ENCODE measurements around the gene PGAP6.
"Not testable (repeated sequence)": the region's sequence is repeated elsewhere in the genome, so short reads cannot be mapped to it uniquely, and the experiment has no call there.

Gene PGAP6

DNA sequence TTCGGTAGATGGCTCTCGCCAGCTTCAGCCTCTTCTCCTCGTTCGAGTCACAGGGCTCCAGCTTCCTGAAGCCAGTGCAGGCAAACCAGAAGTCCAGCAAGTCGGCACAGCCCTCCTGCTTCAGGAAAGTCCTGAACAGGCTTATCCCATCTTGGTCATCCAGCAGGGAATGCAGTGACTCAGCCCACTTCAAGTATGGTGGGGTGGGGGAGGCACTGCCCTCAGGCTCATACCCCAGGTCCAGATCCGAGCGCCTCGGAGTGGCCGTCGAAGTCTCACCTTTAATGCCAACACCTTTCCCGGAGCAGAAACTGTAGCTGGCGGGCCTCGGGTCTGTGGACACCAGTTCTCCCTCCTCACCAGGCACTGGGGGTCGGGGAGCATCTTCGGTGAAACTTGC, 35.2 kb downstream of the PGAP6 start:
- DNase-seq, result no peak

DNA sequence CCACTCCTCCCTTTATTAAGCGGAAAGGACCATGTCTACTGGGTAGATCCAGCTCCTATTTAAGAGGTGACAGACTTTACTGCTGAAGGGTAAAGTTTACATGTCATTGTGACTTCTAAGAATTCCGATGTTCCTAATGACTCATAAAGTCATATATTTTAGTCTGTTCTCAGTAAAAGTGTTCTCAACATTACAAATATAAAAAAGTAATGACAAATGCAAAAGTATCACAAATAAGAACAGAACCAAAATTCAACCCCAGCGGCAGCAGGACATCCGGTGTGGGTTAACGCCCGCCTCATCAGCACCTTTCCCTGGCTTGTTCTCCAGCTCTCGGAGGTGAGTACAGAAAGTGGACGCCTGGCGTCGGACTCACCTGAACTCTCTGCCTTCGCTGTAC, 36.0 kb downstream of the PGAP6 start:
- no peak for DNase-seq

DNA sequence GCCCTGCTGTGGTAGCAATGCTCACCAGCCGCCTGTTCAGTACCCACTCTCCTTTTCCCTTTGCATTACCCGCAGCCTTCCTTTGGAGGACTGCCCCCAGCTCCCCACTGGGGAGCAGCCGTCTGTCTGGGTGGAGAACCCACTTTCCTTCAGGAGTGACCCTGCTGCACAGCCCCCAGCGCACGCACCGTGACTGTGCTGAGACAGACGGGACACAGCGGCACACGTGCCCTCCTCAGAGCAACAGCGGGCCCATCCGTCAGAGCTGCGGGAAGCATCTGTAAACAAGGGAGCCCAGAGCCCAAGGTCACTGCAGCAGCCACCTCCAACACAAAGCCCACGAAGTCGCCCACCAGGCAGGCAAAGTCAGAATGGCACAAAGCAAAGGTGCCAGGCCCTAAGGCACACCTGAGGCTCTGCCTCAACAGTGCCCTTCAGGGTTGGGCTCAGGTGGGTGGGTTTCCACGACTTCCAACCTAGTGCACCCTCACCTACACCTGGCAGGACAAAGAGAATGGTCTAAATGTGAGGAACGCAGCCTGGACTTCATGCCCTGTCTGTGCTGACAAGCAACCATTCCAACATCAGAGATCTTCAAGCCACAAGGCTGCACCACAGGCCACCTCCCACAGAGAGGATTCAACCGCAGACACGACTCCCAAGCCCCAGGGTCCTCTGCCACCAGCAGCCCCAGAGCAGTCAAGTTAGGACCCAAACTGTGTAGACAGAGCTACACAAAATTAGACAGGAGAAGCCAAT, 39.1 kb downstream of the PGAP6 start:
- no peak for DNase-seq

DNA sequence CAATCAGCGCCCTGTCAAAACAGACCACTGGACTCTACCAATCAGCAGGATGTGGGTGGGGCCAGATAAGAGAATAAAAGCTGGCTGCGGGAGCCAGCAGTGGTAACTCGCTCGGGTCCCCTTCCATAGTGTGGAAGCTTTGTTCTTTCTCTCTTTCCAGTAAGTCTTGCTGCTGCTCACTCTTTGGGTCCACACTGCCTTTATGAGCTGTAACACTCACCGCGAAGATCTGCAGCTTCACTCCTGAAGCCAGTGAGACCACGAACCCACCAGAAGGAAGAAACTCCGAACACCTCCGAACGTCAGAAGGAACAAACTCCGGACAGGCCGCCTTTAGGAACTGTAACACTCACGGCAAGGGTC, 39.8 kb downstream of the PGAP6 start:
- not testable (repeated sequence) for DNase-seq

DNA sequence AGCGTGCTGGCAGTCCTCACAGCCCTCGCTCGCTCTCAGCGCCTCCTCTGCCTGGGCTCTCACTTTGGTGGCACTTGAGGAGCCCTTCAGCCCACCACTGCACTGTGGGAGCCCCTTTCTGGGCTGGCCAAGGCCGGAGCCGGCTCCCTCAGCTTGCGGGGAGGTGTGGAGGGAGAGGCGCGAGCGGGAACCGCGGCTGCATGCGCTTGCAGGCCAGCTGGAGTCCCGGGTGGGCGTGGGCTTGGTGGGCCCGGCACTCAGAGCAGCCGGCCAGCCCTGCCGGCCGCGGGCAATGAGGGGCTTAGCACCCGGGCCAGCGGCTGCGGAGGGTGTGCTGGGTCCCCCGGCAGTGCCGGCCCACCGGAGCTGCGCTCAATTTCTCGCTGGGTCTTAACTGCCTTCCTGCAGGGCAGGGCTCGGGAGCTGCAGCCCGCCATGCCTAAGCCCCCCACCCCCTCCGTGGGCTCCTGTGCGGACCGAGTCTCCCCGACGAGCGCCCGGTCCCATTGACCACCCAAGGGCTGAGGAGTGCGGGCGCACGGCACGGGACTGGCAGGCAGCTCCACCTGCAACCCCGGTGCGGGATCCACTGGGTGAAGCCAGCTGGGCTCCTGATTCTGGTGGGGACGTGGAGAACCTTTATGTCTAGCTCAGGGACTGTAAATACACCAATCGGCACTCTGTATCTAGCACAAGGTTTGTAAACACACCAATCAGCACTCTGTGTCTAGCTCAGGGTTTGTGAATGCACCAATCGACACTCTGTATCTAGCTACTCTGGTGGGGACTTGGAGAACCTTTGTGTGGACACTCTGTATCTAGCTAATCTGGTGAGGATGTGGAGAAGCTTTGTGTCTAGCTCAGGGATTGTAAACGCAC, 40.4 kb downstream of the PGAP6 start:
- DNase-seq, result not testable (repeated sequence)

DNA sequence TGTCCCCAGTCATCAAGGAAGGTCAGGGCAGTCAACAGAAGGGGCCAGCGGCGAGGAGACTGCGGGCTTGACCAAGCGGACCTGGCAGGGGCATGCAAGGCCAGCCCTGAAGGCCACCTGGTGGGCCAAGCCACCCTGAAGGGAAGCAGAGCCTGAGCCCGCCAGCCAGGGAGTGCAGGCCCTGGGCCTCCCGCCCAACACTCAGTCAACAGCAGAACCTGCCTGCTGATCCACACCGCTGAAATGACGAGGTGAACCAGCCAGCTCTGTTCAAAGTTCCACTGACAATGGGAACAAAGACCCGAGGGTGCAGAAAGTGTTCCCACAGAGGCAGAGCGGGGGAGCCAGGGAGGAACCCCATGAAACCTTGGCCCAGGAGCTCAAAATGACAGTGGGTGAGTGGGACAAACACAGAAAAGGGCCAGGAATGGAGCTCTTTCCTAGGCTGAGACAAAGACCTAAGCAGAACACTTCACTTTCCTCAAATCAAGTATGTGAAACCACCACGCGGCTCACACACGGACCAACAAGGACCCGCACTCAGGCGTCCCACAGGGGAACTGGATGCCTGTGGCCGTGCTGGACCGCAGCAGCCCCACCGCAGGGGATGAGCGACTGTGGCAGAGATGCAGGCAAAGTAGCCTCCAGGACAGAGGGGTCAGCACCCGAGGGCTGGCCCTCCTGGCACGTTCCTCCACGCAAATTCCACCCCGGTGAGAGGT, 41.2 kb downstream of the PGAP6 start:
- no peak for DNase-seq

DNA sequence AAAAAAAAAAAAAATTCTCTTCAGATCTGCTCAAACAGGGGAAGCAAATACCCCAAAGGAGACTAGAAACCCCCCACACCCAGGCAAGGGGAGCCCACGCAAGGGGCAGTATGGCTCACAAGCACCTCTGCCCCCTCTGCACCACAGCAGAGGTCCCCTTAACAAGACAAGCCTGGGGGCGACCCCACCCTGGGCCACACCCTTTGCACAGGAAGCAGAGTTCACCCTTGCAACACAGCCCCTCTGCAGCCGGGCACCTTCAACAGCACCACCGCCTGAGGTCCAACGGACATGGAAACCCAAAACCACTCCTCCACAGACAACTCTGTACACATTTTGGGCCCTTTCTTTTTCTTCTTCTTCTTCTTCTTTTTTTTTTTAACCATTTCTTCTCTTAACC, 42.1 kb downstream of the PGAP6 start:
- no peak for DNase-seq

DNA sequence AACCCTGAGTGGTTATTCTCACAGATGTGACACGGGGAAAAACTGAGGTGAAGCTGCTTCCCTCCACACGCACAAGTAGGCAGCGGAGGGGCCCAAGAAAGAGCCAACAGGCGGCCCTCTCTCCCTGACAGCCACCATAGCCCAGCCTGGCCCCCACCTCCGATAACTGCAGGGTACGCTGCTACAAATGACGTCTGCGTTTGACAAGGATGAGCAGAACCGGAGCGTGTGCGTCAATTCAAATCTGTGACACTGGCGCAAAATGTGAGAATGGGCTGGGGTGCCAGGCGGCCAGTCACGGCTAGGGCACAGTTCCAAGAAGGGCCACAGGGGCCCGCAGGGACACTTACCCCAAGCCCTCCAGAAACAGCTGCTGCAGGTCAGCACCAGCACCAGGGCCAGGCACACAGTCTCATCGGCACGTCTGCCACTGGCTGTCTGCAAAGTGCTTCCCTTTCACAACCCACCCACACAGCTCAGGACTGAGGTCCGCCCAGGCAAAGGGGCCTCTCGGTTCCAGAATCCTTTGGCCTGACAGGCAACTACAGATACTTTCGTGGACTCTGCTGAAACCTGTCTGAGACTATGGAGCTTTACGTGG, 43.7 kb downstream of the PGAP6 start:
- DNase-seq, result no peak

DNA sequence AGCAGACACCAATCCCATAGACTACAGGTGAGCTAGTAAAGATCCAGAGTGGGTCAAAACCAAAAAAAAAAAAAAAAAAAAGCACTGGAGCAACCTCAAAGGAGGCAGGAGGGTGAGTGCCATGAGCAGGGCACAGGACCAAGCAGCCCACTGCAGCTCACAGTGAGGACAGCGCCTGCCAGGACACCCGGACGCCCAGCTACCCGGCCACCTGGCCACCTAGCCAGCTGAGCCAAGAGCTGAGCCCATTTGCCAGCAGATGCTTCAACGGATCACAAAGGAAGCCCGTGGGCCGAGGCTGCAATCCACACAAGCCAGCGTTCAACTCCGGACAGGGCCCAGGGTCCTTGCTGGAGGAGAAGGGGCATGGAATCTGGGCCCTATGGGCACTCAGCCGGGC, 44.3 kb downstream of the PGAP6 start:
- no peak for DNase-seq

DNA sequence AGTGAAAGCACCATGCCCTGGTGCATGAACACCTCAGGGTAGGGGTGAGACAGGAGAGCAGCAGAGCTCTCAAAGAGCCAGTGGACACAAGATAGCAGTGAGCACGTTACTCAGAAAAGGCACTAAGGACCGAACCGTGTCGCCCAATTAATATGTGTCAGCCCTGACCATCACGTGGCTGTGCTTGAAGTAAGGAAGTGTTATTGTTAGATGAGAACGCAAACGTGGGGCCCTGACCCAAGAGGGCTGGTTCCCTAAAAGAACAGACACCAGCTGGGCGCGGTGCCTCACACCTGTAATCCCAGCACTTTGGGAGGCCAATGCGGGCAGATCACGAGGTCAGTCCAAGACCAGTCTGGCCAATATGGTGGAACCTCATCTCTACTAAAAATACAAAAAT, 45.5 kb downstream of the PGAP6 start:
- no peak for DNase-seq

DNA sequence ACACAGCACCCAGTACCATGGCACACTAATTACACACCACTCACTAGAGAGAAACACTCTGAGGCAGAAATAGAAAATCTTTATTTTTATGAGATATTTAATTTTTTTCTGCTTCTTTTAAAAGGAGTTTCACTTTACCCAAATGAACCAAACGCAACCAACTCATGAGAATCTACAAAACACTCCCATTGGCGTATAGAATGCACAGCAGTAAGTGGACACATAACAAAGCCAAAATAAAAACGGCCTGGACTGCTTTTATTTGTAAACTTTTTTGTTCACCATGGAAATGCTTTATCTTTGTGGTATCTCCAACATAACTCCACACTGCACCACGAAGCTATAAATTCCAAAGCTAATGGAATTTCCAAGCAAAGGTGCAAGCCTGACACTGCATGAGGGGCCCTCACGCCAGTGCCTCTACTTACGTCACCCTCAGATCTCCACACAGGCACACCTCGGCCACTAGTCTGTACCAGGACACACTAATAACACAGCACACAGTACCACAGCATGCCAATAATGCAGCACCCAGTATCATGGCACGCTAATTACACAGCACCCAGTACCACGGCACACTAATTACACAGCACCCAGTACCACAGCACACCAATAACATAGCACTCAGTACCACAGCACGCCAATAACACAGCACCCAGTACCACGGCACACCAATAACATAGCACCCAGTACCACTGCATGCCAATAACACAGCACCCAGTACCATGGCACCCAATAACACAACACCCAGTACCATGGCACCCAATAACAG, 46.7 kb downstream of the PGAP6 start:
- not testable (repeated sequence) for DNase-seq

DNA sequence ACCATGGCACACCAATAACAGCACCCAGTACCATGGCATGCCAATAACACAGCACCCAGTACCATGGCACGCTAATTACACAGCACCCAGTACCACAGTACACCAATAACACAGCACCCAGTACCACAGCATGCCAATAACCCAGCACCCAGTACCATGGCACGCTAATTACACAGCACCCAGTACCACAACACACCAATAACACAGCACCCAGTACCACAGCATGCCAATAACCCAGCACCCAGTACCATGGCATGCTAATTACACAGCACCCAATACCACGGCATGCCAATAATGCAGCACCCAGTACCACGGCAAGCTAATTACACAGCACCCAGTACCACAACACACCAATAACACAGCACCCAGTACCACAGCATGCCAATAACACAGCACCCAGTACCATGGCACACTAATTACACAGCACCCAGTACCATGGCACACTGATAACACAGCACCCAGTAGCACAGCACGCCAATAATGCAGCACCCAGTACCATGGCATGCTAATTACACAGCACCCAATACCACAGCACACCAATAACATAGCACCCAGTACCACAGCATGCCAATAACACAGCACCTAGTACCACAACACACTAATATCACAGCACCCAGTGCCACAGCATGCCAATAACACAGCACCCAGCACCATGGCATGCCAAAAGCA, 47.5 kb downstream of the PGAP6 start:
- DNase-seq, result not testable (repeated sequence)

DNA sequence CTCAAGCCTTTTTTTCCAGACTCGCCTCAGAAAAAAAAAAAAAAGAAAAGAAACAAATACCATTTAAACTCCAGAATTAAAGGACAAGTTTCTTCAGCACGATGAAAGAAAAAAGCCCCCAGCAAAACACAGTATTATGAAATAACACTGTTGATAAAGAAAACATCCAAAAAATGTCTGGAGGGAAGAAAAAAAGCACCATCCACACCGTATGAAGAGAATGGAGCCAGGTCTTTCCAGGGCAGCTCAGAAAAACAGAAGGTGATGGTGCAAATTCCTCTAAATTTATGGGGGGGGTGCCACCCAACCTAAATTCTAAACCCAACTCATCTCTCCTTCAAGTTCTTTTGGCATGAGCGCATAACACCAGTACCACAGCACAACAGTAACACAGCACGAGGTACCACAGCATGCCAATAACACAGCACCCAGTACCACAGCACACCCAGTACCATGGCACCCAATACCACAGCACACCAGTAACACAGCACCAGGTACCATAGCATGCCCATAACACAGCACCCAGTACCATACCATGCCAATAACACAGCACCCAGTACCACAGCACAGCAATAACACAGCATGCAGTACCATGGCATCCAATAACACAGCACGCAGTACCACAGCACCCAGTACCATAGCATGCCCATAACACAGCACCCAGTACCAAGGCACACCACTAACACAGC, 48.2 kb downstream of the PGAP6 start:
- no peak for DNase-seq

DNA sequence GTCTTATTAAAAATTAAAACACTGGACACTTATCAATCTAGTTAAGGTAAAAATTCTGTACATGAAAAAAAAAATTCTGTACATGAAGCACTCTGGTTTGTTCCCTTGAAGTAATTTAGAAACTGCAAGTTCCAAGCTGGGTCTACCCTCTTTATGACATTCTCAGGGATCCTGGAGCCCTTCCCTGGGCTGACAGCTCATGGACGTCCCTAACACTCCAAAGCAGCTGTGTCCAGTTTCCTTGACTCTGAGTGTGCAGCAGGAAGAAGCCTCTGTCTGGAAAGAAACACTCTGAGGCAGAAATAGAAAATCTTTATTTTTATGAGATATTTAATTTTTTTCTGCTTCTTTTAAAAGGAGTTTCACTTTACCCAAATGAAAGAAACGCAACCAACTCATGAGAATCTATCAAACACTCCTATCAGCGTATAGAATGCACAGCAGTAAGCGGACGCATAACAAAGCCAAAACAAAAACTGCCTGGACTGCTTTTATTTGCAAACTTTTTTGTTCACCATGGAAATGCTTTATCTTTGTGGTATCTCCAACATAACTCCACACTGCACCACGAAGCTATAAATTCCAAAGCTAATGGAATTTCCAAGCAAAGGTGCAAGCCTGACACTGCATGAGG, 50.5 kb downstream of the PGAP6 start:
- not testable (repeated sequence) for DNase-seq

DNA sequence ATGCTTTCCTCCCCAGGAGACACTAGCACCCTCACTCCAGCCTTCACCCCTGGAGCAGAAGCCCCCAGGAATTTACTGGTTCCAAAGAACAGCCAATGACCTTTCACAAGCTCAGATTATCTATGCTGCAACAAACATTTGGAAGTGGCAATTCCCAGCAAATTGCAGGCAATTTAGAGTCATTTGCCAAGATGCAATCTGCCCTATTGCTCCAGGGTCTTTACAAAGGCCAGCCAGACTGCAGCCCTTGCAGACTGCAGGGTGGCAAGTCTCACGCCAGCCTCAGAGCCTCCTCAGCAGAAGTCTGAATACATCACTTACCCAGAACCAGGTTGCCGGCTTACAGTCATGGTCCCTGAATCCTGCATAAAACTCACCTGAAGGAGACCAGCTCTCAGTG, 51.0 kb downstream of the PGAP6 start:
- DNase-seq, result no peak

DNA sequence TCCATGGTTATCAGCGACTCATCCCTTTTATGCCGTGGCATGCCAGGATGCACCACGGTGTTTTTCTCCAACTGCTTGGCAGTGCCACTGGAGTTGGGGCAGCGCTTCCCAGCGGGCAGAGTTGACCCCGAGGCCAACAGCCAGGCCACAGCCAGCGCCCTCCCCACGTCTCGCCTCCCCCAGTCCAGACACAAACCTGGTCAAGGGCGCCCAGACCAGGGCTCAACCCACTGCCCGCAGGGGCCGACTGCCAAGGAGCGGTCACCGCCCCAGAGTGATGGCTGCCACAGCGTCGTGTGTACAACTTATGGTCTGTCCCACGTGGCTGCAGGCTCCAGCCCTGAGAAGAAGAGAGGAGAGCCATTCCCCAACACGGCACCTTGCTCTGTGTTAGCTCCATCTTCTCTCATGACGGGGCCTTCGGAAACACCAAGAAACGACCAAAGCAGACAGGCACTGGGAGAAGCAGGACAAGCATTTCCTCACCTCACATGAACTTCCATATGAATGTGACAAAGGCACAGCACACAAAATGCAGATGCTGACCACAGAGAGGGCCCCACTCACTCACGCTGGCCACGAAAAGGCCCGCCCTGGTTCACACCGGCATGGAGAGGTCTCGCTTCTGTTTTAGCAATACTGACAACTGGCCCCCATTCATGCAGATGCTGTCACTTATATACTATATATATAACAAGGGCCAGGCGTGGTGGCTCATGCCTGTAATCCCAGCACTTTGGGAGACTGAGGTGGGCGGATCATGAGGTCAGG, 56.2 kb downstream of the PGAP6 start:
- no peak for DNase-seq

DNA sequence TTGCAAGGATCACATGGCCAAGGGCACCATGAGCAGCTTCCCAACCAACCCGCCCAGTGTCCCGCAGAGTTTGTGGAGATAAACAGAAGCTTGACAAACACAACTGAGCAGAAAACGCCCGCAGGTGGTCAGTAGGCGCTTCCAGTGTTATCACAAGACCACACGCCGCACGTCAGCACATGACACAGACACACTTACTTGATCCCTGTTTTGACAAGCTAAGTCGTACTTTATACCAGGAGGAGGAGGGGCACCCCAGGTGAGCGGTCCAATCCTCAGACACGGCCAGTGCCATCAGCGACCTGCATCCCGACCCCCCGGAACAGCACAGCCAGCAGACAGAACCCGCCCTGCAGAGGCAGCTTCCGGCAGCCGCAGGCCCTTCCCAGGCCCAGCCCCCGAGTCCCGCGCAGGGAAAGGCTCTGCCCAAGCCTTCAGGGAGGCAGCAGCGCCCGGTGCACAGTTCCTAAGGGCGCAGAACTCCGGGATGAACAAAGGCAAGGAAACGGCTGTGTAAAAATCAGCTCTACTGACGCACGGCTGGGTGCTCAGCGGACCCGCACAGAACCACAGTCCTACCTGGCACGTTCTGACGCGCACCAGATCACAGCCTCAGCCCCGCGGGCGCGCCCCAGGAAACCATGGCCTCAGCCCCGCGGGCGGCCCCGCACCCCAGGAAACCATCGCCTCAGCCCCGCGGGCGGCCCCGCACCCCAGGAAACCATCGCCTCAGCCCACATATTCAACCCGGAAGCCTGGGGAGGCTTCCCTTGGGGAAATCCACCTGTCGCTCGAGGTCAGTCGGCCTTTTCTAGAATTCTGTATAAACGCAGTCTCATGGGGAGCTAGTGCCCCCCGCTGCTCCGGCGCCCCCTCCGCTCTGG, 57.1 kb downstream of the PGAP6 start:
- peak; percentile 36 for DNase-seq

DNA sequence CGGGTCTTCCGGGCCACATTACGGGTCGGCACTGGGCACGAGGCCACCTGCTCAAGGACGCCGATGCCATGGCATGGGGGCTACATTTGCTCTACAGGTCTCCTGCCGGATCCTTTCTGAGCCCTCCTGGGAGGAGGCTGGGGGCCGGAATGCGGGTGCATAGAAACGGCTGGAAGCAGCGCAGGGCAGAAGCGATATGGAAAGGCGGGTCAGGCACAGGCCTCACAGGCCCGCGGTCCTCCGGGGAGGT, 57.7 kb downstream of the PGAP6 start:
- no peak for DNase-seq

DNA sequence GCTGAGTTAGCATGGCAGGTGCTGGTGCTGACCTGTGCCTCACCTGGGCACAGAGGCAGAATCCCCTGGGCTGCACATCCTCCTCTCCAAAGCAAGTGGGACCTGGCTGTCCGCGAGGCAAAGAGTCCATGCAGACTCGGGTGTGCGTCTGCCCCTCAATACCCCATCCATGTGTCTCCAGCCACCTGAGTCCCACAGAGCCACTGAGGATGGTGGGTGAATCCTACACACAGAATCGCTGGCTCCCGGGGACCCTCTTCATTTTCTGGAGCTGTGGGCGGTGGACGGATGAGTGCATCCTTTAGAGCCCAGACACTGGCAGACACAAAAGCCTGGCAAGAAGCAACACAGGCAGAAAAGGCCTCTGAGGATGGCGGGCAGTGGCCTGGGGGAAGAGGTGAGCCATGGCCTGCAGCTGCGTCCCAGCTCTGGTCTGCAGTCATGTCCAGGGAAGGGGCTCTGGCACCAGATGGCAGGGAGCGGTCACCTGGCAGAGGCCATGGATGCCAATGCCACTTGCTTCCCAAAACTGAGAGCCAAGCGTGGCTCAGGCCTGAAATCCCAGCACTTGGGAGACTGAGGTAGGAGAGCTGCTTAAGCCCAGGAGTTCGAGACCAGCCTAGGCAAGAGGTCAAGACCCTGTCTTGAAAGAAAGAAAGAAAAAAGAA, 59.2 kb downstream of the PGAP6 start:
- DNase-seq, result no peak

Measured in stimulated activated CD4-positive, alpha-beta T cell treated with anti-CD3 and anti-CD28 coated beads, Interleukin-12 subunit alpha, Interleukin-12 subunit beta, amount 100 ng/mL, for 4 hours (primary cell).